Neural cell (in vitro differentiated cells): ENCODE results near the gene PHF21B.

Source experiments
- CTCF ChIP-seq: fragments of 450-650 bp; IDR thresholded peaks from 2 replicates; pipeline ENCODE4 v1.5.1; 2014; ENCODE audit warnings: antibody characterized with exemption, mild to moderate bottlenecking, moderate library complexity; ENCODE audit not compliant: poor library complexity, severe bottlenecking
- EP300 ChIP-seq: fragments of 450-650 bp; conservative IDR thresholded peaks from 2 replicates; pipeline ENCODE4 v1.6.1; 2014; ENCODE audit warnings: antibody characterized with exemption, mild to moderate bottlenecking, moderate library complexity; ENCODE audit not compliant: poor library complexity, severe bottlenecking
- EZH2 ChIP-seq: fragments of 200-600, 300-800 bp; shearing (Covaris generic), sonication (generic); IDR thresholded peaks from 2 replicates; pipeline ENCODE4 v1.6.1; 2014; ENCODE audit warnings: antibody characterized with exemption, low read length, borderline replicate concordance, mild to moderate bottlenecking; ENCODE audit not compliant: insufficient read depth, poor library complexity, severe bottlenecking
- MXI1 ChIP-seq: fragments of 450-650 bp; conservative IDR thresholded peaks from 2 replicates; pipeline ENCODE4 v1.6.1; 2014; ENCODE audit warnings: antibody characterized with exemption, mild to moderate bottlenecking; ENCODE audit not compliant: poor library complexity, severe bottlenecking
- POLR2AphosphoS5 ChIP-seq: IDR thresholded peaks from 2 replicates; pipeline ENCODE4 v1.6.1; 2012

- TF ChIP-seq EZH2 (no peak), POLR2AphosphoS5 (no peak), CTCF (no peak), MXI1 (no peak), EP300 (no peak)
Measured at GRCh38 chr22:45001653-45002052, 8.2 kb downstream of the PHF21B start.
